Measurements from ENCODE around the gene UST. TPM values are rescaled to one million over a fixed set of nuclear protein-coding genes. Genes with fewer than 3 reads are reported as not detected.
"Not testable (repeated sequence)": the region's sequence is repeated elsewhere in the genome, so short reads cannot be mapped to it uniquely, and the experiment has no call there.

The UST gene
- total RNA-seq, 1 donor from 2014 or later = 3.0 TPM

- no peak for ATAC-seq
Observed at GRCh38 chr6:148980234-148980633, 233.4 kb downstream of the UST start.

DNA sequence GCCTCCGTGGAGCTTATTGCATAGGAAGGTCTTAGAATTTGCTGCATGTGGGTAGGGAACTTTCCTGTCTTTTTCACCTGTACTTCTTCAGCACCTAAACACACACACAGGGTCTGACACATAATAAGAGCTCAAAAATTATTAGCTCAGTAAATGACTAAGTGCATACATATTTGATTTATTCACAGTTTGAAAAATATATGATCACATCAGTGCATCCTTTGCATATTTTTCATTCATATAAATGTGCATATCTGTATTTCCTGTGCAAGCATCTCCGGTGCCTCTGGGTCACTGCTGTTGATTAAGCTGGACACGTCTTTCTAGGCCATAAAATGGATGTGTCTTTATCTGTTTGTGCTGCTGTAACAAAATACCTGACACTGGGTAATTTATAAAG lies 234.7 kb downstream of the UST start:
- no peak for ATAC-seq

GRCh38 chr6:148983101-148983761 lies 236.4 kb downstream of the UST start:
- ATAC-seq = no peak

DNA sequence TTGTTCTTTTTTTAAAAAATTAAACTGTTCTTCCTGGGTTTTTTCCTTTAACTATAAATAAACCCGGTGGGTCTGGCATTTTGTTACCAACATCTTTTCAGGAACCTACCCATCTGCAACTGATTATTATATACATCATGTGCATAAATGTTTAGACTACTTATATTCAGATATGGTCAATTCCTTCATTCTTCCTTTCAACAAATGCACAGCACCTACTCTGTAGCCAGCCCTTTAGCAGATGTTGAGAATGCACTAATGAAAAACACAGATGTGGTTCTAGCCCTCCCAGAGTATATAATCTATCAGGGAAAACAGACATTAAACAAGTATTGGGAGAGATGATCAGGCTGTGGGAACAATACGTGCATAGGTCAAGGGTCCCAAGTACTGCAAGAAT lies 237.1 kb downstream of the UST start:
- ATAC-seq = no peak

DNA sequence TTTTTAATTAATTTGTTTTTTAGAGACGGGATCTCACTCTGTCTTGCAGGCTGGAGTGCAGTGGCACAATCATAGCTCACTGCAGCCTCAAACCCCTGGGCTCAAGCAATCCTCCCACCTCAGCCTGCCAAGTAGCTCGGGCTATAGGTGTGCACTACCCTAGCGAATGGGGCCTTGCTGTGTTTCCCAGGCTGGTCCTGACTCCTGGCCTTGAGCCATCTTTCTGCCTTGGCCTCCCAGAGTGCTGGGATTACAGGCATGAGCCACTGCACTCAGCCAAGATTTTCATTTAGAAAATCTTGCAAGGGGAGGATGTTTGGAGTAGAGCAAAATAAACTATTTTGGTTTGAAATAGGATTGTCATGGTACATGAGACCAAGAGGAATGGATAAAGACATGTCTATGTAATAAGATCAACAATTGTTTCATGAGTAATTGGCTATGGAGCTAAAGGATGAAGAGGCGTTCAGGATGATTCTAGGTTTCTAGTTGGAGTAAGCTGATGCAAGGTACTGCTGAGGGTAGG lies 237.8 kb downstream of the UST start:
- ATAC-seq = no peak

GRCh38 chr6:148985499-148985898 lies 238.7 kb downstream of the UST start:
- no peak for ATAC-seq

DNA sequence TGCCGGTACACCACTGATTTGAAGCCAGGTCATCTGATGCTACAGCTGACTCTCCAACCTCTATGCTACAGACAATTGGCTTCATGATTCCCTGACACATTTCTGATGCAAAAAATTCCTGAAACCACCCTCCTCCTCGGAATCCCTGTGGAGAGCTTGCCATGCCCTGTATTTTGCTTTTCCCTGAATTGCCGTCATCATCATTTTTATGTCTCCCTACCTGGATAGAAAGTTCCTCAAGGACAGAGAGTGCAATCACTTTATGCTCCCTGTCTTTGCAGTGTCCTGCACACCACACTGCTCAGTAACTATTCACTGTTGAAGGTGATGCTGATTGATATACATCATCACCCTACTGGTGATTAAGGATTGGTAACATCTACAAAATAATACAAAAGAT lies 239.8 kb downstream of the UST start:
- ATAC-seq = no peak

- ATAC-seq = no peak
Observed at GRCh38 chr6:148987982-148988381, 241.2 kb downstream of the UST start.

DNA sequence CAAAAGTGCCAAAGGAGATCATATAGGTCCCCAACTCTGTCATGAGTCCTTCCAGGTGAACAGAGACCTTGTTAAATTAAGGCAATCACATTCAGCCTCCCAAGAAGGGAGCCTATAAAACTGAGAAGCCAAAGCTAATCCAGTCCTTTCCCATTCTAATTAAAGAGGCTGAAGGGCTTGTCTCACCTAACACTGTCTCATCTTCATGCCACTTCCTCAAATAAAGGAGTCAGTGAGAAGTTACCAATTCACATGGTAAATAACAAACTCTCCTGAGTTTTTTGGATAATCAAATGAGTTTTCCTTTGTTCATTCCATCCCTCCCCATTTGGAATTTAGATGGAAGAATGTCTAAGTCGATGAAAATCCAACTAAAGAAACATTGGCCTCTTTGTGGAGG lies 242.8 kb downstream of the UST start:
- ATAC-seq = no peak

DNA sequence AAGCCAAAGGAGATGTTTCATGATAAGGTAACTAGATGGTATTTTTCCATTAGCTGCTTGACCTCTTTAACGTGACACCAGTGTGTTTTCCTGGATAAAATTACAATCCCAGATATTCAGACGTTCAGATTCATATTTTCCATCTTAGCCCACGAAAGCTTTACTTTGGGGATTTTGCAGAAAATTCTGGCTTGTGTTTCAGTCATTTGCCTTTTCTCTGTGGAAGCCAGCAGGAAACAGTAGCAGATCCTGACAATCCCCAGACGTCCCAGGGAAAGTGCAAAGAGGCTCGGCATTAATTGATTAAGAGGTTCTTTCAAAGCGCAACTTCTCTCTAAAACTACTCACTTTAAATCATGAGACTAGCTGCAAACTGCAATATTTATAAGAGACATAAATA lies 243.6 kb downstream of the UST start:
- no peak for ATAC-seq

DNA sequence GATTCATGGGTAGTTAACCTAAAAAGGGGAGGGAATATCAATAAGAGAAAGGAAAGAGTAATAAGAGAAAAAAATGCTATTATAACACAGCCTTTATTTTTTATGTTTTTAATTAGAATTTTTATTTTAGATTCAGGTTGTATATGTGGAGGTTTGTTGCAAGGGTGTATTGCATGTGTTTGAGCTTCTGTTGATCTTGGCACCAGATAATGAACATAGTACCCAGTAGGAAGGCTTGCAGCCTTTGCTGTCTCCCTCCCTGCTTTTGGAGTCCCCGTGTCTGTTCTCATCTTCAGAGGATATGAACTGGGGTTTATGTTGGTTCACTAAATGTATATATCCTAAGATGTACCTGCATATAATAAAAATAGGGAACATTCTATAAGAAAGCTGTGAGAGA lies 250.0 kb downstream of the UST start:
- ATAC-seq = no peak

- ATAC-seq = no peak
Observed at GRCh38 chr6:148997865-148998264, 251.0 kb downstream of the UST start.

- no peak for ATAC-seq
Observed at GRCh38 chr6:148998704-148999103, 251.9 kb downstream of the UST start.

GRCh38 chr6:148999501-148999900 lies 252.7 kb downstream of the UST start:
- no peak for ATAC-seq

- ATAC-seq = peak; percentile 22
Observed at GRCh38 chr6:148999929-149000468, 253.2 kb downstream of the UST start.

DNA sequence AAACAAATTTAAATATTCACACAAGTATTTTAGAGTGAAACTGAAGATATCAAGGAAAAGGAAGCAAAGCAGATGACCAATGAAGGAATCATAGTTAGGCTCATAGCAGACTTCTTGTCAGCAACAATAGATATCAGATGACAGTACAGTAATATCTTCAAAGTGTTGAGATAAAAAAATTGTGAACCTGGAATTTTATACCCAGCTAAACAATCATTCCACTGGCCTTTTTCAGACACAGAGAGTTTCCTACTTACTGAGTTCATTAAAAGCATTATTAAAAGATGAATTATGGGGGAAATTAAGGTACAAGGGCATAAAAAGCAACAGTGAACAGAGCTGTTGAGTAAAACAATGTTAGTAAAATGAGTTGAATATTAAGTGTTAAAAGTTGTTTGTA lies 254.6 kb downstream of the UST start:
- no peak for ATAC-seq

- ATAC-seq = no peak
Observed at GRCh38 chr6:149003560-149003959, 256.7 kb downstream of the UST start.

GRCh38 chr6:149004664-149005063 lies 257.8 kb downstream of the UST start:
- ATAC-seq = no peak

GRCh38 chr6:149006236-149006635 lies 259.4 kb downstream of the UST start:
- ATAC-seq = not testable (repeated sequence)

GRCh38 chr6:149006671-149007070 lies 259.8 kb downstream of the UST start:
- no peak for ATAC-seq

GRCh38 chr6:149007846-149008245 lies 261.0 kb downstream of the UST start:
- no peak for ATAC-seq

DNA sequence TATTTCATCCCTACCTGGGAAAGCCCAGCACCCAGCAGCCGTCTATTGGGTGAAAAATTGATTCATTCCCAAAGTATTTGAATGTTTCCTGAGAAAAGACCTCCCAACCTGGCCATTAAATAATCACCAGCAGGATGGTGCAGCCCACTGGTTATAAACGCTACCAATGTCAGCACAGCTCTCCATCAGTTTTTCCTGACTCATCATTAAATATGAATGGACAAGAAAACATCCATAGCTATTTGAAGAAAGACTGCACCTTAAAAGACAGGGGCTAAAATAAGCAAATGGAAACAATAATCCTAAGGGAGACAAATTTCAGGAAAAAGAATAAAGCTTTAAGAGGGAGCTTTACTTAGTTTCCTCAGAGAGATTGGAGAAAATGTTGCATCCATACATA lies 261.9 kb downstream of the UST start:
- ATAC-seq = no peak

DNA sequence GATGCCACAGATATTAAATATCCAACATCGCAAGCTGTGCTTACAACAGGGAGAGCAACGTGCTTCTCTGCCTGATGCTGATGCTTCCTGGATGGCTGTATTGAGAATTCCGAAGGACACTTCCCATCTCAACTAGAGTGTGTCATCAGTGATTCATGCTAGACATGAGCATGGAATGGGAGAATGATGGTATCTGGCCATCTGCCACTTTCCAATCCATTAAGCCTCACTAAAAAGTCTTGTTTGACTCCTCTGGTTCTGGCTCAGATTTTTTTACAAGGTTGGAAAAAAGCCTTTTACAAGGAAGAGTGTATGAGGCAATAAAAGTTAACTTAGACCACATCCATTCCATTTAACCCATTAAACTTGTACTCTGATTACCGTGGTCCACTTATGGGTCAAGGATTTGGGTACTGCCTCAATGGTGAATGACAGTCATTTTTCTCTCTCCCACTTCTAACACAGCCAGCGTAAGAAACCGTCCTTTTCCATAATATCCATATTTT lies 265.3 kb downstream of the UST start:
- peak; percentile 90 for ATAC-seq

DNA sequence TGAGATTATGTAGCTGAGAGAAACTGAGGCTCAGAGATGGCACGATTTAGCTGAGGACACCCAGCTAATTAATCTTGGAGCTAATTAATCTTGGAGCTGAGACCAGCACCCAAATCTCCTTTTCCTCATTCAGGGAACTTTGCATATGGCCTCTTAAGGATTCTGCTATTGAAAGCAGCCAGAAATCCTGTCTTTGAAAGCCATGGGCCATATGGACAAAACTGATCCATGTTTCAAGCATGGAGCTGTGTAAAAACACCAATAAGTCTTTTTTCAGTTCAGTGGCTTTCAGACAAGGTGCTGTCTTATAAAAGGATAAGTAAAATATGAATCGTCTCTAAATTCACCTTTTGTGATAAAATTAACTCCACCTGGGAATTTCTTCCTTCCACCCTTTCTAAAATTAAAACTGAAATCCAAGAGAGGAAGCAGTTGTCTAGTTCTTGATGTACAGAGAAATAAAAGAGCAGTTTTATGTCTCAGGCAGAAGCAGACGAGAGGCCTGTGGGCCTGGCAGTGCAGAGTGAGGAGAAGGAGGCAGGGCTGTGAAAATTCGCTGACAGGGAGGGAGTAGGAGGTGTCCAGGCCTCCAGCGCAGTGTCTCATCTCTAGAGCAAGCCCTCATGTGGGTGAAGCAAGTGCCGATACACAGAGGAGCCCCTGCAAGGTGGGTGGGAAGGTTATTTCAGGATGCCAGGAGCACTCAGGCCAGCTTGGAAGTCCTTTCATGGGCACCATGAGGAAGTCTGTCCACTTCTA lies 266.9 kb downstream of the UST start:
- no peak for ATAC-seq
